Vagina (tissue), 2 donors: Measurements from ENCODE around the gene CRB1.

ENCODE experiments used
- POLR2AphosphoS5 ChIP-seq, 2 donors: sonication (generic); formaldehyde crosslinking; IDR thresholded peaks; one replicate each; pipeline ENCODE4 v1.9.0; 2017; ENCODE audit warnings: antibody characterized with exemption in 2 of 2, mild to moderate bottlenecking in 2 of 2, low read depth in 1 of 2; ENCODE audit not compliant: insufficient read depth in 1 of 2
- TF ChIP-seq, protein P1 (sequence below), 3 experiments: fragments of 450-650 bp in 2 of 3; fragments of 200-600 bp in 1 of 3; sonication (generic) in 1 of 3; IDR thresholded peaks; one replicate each; pipeline ENCODE4 v1.5.1; 2017 to 2019; ENCODE audit warnings: antibody characterized with exemption in 3 of 3, mild to moderate bottlenecking in 2 of 3, moderate library complexity in 2 of 3

DNA sequence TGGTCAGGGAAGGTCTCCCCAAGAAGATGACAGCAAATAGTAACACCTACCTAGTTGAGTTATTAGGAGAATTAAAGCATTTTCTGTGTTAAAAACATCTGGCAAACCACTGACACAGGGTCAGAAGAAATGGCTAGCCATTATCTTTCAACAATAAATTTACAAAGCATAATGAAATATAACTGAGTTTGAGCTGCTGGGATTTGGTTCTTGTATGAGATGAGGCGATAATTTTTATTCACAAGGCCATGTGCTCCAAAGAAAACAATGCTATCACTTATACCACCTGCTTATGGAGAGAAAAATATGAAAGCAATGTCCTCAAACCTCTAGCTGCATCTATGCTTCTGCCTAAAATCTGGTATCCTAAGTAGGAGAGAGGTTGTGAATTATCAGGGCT, 202.3 kb downstream of the CRB1 start:
- TF ChIP-seq, protein P1, sequence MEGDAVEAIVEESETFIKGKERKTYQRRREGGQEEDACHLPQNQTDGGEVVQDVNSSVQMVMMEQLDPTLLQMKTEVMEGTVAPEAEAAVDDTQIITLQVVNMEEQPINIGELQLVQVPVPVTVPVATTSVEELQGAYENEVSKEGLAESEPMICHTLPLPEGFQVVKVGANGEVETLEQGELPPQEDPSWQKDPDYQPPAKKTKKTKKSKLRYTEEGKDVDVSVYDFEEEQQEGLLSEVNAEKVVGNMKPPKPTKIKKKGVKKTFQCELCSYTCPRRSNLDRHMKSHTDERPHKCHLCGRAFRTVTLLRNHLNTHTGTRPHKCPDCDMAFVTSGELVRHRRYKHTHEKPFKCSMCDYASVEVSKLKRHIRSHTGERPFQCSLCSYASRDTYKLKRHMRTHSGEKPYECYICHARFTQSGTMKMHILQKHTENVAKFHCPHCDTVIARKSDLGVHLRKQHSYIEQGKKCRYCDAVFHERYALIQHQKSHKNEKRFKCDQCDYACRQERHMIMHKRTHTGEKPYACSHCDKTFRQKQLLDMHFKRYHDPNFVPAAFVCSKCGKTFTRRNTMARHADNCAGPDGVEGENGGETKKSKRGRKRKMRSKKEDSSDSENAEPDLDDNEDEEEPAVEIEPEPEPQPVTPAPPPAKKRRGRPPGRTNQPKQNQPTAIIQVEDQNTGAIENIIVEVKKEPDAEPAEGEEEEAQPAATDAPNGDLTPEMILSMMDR (IDR thresholded peaks at IDR 0.05), result no peak
- no peak for TF ChIP-seq POLR2AphosphoS5 (IDR thresholded peaks at IDR 0.05; ENCODE audit: insufficient read depth in 1 of 2, low read depth in 1 of 2)
